ENCODE results near the gene AFAP1.

AFAP1 gene

GRCh38 chr4:7894098-7894676, 45.5 kb downstream of the AFAP1 start:
- no peak for DNase-seq (ENCODE audit: low read depth)
- H3K4me3 ChIP-seq (replicated peaks; ENCODE audit: low read depth, low read length), result no peak overlapping the region
- TF ChIP-seq CTCF (IDR thresholded peaks at IDR 0.05; ENCODE audit: low read length, missing control alignments), result no peak

GRCh38 chr4:7893539-7893938, 46.1 kb downstream of the AFAP1 start:
- no peak overlapping the region for H3K4me3 ChIP-seq (replicated peaks; ENCODE audit: low read depth, low read length)
- TF ChIP-seq CTCF (IDR thresholded peaks at IDR 0.05; ENCODE audit: low read length, missing control alignments), result no peak
- DNase-seq (ENCODE audit: low read depth), result no peak

GRCh38 chr4:7892212-7893019, 47.2 kb downstream of the AFAP1 start:
- no peak for TF ChIP-seq CTCF (IDR thresholded peaks at IDR 0.05; ENCODE audit: low read length, missing control alignments)
- peak; percentile 89 for DNase-seq (ENCODE audit: low read depth)
- no peak overlapping the region for H3K4me3 ChIP-seq (replicated peaks; ENCODE audit: low read depth, low read length)

GRCh38 chr4:7890635-7891393, 48.8 kb downstream of the AFAP1 start:
- no peak for TF ChIP-seq CTCF (IDR thresholded peaks at IDR 0.05; ENCODE audit: low read length, missing control alignments)
- no peak overlapping the region for H3K4me3 ChIP-seq (replicated peaks; ENCODE audit: low read depth, low read length)
- peak; percentile 61 for DNase-seq (ENCODE audit: low read depth)

GRCh38 chr4:7887436-7887835, 52.2 kb downstream of the AFAP1 start:
- TF ChIP-seq CTCF (IDR thresholded peaks at IDR 0.05; ENCODE audit: low read length, missing control alignments), result no peak
- no peak for DNase-seq (ENCODE audit: low read depth)

GRCh38 chr4:7886007-7886973, 53.4 kb downstream of the AFAP1 start:
- no peak overlapping the region for H3K4me3 ChIP-seq (replicated peaks; ENCODE audit: low read depth, low read length)
- DNase-seq (ENCODE audit: low read depth), result no peak
- no peak for TF ChIP-seq CTCF (IDR thresholded peaks at IDR 0.05; ENCODE audit: low read length, missing control alignments)

More at GRCh38 chr4:7887436-7887835, 52.2 kb downstream of the AFAP1 start:
- H3K4me3 ChIP-seq (replicated peaks; ENCODE audit: low read depth, low read length), result no peak overlapping the region

Measured in fibroblast of pulmonary artery (primary cell).